HCEC 1CT (cell line): ENCODE data around the gene SELE.
A peak's percentile ranks its signal among the peaks of the same experiment; 100 is the strongest.

Experiments
- DNase-seq: peaks from one replicate; pipeline ENCODE4 v3.0.0-alpha.2; 2017

Gene SELE

DNA sequence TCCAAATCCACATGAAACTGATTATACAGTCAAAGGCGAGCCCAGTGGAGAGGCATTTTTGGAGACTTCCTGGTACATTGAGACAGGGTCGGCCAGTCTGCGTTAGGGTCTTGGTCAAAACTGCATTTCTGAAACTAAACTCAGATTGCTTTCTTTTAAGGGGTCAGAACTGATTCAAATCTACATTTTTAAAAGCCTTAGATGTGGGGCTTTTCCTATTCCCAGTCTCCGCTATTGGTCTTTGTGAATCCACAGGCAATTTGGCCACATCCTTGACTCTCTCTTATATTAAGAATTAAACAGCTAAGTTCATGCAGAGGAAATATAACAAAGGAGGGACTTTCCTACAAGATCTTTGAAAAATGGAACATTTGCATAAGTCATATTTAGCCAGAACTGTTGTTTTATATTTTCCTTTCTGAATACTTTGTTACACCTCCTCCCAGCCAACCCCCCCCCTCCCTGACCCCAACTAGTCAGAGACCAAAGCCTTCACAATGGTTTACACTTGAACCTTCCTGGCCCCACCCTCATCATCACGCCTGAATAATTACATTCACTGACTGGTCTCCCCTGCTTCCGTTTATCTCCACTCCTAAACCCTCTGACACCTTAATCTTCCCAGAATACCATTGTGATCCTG is 53.4 kb downstream of the SELE start:
- DNase-seq, result no peak

DNA sequence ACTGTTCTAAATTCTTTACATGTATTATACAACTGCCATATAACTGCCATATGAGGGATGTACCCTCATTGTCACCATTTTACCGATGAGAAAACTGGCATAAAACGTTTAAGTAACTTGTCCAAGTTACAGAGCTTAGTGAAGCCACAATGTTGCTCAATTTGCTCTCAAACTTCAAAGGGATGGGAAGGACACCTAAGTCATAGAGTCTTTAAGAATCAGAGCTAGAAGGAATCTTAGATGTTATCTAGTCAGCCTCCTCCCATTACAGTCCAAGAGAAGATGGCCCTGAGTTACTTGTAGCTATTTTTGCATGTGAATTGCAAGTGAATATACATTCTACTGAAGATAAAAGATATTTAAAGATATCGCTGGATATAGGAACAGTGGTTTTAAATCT is 54.2 kb downstream of the SELE start:
- no peak for DNase-seq

DNA sequence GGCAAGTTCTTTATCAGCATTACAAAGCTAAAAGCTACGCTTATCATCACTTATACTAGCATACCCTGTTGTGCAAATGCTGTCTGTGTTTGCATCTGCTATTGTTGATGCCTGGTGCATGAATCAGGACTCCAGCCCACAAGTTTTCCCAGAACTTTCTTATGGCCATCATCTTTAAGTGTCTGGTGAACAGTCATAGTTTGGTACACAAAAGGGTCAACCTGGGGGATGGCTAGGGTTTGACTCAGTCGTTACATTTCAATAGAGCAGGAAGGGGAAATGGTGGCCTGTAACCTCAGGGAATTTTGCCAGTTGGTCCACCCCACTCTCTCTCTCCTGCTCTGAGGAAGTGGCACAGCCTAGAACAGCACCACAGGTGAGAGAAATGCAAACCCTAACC is 57.9 kb downstream of the SELE start:
- peak; percentile 57 for DNase-seq
